Esophagus squamous epithelium (tissue), 4 donors: ENCODE measurements around the gene KLF13.

Experiments used
- CTCF ChIP-seq, 6 experiments: fragments of 450-650 bp in 4 of 6; fragments of 200-600 bp in 2 of 6; sonication (generic) in 2 of 6; IDR thresholded peaks; one replicate each; pipeline ENCODE4 v1.5.1; 2016 to 2019; ENCODE audit warnings: antibody characterized with exemption in 6 of 6, mild to moderate bottlenecking in 4 of 6, moderate library complexity in 4 of 6
- POLR2A ChIP-seq, 4 donors: fragments of 450-650 bp; IDR thresholded peaks; one replicate each; pipeline ENCODE4 v1.6.1; 2017; ENCODE audit warnings: antibody characterized with exemption in 4 of 4, mild to moderate bottlenecking in 4 of 4, moderate library complexity in 3 of 4

DNA sequence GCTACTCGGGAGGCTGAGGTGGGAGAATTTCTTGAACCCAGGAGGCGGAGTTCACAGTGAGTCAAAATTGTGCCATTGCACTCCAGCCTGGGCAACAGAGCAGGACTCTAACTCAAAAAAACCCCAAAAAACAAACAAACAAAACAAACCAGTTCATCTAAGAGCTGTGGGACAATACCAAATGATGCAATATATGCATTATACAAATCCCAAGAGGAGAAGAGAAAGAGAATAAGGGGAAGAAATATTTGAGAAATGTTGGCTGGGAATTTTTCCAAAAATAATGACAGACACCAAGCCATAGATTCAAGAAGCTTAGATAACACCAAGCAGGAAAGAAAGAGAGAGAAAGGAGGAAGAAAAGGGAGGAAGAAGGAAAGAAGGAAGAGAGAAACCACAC lies 82.5 kb downstream of the KLF13 start:
- TF ChIP-seq CTCF (IDR thresholded peaks at IDR 0.05) (no peak), POLR2A (IDR thresholded peaks at IDR 0.05) (no peak)
